ENCODE results near the gene RPS6KA5. TPM values are rescaled to one million over a fixed set of nuclear protein-coding genes. Genes with fewer than 3 reads are reported as not detected.

The RPS6KA5 gene
- total and polyA plus RNA-seq, 9 of the 15 experiments (the other 6 are each of a cell fraction or from before 2014, with no cell fraction given) = 0.88 to 7.7 (median 4.7) TPM

DNA sequence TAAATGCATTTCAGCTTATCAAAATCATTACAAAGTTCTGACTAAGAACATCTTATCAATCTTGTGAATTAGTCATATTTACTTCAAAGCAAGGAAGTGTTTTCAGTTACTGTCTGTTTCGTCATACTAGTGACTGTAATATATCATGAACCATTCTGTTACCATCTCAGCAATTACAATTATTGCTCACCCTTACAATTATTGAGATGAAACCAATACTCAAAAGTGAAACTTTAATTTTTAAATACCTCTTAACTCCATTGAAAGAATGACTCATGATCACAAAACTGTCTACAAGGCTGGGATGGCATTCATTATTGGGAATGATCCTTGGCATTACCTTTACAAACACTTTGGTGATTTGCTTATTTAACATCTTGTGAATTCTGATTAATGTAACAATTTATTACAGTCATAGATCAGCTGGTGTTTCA is 90.3 kb downstream of the RPS6KA5 start (continued):
- TF ChIP-seq ZNF41 (CRISPR knock-in tag; conservative IDR thresholded peaks at IDR 0.05) (peak; percentile 64; the same call in 1 of the 2 replicates), ERF (CRISPR knock-in tag; IDR thresholded peaks at IDR 0.05) (no peak), HDAC8 (tag; IDR thresholded peaks at IDR 0.05) (0 out of 2 replicates have a peak, but pooled peaks have one; percentile 37), TFAM (CRISPR knock-in tag; conservative IDR thresholded peaks at IDR 0.05) (no peak), ZBTB17 (CRISPR knock-in tag; IDR thresholded peaks at IDR 0.05) (peak; percentile 70; the same call in 1 of the 2 replicates), EP300 (IDR thresholded peaks at IDR 0.05; ENCODE audit: low read length) (peak; percentile 74), DMBX1 (CRISPR knock-in tag; IDR thresholded peaks at IDR 0.05; ENCODE audit: borderline replicate concordance) (peak; percentile 80), ZNF197 (CRISPR knock-in tag; IDR thresholded peaks at IDR 0.05; ENCODE audit: low read depth) (peak; percentile 68; the same call in 1 of the 2 replicates), BCL6 (CRISPR knock-in tag; IDR thresholded peaks at IDR 0.05) (0 out of 2 replicates have a peak, but pooled peaks have one; percentile 21), NFATC3 (IDR thresholded peaks at IDR 0.05) (no peak)
- TF ChIP-seq, protein P1, sequence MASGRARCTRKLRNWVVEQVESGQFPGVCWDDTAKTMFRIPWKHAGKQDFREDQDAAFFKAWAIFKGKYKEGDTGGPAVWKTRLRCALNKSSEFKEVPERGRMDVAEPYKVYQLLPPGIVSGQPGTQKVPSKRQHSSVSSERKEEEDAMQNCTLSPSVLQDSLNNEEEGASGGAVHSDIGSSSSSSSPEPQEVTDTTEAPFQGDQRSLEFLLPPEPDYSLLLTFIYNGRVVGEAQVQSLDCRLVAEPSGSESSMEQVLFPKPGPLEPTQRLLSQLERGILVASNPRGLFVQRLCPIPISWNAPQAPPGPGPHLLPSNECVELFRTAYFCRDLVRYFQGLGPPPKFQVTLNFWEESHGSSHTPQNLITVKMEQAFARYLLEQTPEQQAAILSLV (tag; IDR thresholded peaks at IDR 0.05) = peak; percentile 63; the same call in 1 of the 2 replicates
- TF ChIP-seq, protein P2, sequence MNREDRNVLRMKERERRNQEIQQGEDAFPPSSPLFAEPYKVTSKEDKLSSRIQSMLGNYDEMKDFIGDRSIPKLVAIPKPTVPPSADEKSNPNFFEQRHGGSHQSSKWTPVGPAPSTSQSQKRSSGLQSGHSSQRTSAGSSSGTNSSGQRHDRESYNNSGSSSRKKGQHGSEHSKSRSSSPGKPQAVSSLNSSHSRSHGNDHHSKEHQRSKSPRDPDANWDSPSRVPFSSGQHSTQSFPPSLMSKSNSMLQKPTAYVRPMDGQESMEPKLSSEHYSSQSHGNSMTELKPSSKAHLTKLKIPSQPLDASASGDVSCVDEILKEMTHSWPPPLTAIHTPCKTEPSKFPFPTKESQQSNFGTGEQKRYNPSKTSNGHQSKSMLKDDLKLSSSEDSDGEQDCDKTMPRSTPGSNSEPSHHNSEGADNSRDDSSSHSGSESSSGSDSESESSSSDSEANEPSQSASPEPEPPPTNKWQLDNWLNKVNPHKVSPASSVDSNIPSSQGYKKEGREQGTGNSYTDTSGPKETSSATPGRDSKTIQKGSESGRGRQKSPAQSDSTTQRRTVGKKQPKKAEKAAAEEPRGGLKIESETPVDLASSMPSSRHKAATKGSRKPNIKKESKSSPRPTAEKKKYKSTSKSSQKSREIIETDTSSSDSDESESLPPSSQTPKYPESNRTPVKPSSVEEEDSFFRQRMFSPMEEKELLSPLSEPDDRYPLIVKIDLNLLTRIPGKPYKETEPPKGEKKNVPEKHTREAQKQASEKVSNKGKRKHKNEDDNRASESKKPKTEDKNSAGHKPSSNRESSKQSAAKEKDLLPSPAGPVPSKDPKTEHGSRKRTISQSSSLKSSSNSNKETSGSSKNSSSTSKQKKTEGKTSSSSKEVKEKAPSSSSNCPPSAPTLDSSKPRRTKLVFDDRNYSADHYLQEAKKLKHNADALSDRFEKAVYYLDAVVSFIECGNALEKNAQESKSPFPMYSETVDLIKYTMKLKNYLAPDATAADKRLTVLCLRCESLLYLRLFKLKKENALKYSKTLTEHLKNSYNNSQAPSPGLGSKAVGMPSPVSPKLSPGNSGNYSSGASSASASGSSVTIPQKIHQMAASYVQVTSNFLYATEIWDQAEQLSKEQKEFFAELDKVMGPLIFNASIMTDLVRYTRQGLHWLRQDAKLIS (CRISPR knock-in tag; IDR thresholded peaks at IDR 0.05) = no peak
- TF ChIP-seq, protein P3, sequence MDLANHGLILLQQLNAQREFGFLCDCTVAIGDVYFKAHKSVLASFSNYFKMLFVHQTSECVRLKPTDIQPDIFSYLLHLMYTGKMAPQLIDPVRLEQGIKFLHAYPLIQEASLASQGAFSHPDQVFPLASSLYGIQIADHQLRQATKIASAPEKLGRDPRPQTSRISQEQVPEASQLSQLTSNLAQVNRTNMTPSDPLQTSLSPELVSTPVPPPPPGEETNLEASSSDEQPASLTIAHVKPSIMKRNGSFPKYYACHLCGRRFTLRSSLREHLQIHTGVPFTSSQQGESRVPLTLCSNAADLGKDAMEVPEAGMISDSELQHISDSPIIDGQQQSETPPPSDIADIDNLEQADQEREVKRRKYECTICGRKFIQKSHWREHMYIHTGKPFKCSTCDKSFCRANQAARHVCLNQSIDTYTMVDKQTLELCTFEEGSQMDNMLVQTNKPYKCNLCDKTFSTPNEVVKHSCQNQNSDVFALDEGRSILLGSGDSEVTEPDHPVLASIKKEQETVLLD (IDR thresholded peaks at IDR 0.05) = no peak
- TF ChIP-seq, protein P4, sequence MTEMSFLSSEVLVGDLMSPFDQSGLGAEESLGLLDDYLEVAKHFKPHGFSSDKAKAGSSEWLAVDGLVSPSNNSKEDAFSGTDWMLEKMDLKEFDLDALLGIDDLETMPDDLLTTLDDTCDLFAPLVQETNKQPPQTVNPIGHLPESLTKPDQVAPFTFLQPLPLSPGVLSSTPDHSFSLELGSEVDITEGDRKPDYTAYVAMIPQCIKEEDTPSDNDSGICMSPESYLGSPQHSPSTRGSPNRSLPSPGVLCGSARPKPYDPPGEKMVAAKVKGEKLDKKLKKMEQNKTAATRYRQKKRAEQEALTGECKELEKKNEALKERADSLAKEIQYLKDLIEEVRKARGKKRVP (CRISPR knock-in tag; IDR thresholded peaks at IDR 0.05) = peak; percentile 87
- TF ChIP-seq, protein P5, sequence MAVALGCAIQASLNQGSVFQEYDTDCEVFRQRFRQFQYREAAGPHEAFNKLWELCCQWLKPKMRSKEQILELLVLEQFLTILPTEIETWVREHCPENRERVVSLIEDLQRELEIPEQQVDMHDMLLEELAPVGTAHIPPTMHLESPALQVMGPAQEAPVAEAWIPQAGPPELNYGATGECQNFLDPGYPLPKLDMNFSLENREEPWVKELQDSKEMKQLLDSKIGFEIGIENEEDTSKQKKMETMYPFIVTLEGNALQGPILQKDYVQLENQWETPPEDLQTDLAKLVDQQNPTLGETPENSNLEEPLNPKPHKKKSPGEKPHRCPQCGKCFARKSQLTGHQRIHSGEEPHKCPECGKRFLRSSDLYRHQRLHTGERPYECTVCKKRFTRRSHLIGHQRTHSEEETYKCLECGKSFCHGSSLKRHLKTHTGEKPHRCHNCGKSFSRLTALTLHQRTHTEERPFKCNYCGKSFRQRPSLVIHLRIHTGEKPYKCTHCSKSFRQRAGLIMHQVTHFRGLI (CRISPR knock-in tag; IDR thresholded peaks at IDR 0.05) = peak; percentile 84
